ENCODE measurements around the gene TXNDC16.

Gene TXNDC16

GRCh38 chr14:52457411-52457810 is 94.9 kb downstream of the TXNDC16 start:
- Histone ChIP-seq H3K27me3 (ENCODE audit: low read depth, low read length) (no peaks in the 10 kb centered on the region), H3K79me2 (ENCODE audit: low read length) (no peaks in the 10 kb centered on the region), H2AFZ (ENCODE audit: low read depth, low read length) (no peak overlapping the region), H3K4me2 (ENCODE audit: low read length) (no peak overlapping the region), H3K4me1 (ENCODE audit: low read length) (no peaks in the 10 kb centered on the region), H3K36me3 (replicated peaks; ENCODE audit: low read depth, low read length) (peaks cover 11% of the 10 kb centered on the region), H3K4me3 (ENCODE audit: low read length) (no peak overlapping the region), H3K9me3 (ENCODE audit: insufficient read depth, low read length) (peaks cover 6% of the 10 kb centered on the region; the same call in 1 of the 2 replicates), H3K9ac (ENCODE audit: low read length) (no peak overlapping the region), H4K20me1 (ENCODE audit: insufficient read depth, low read length) (no peaks in the 10 kb centered on the region), H3K27ac (ENCODE audit: low read length) (no peak overlapping the region)
- TF ChIP-seq EZH2phosphoT487 (IDR thresholded peaks at IDR 0.05; ENCODE audit: low read depth) = no peak
- TF ChIP-seq CTCF (IDR thresholded peaks at IDR 0.05; ENCODE audit: low read depth, low read length) = no peak

GRCh38 chr14:52455291-52456088 is 96.8 kb downstream of the TXNDC16 start:
- no peak overlapping the region for H3K4me3 ChIP-seq (ENCODE audit: low read length)
- H3K4me1 ChIP-seq (ENCODE audit: low read length) = no peaks in the 10 kb centered on the region
- no peak overlapping the region for H3K9ac ChIP-seq (ENCODE audit: low read length)
- H3K36me3 ChIP-seq (replicated peaks; ENCODE audit: low read depth, low read length) = no peaks in the 10 kb centered on the region
- H4K20me1 ChIP-seq (ENCODE audit: insufficient read depth, low read length) = no peaks in the 10 kb centered on the region
- H2AFZ ChIP-seq (ENCODE audit: low read depth, low read length) = no peak overlapping the region
- TF ChIP-seq EZH2phosphoT487 (IDR thresholded peaks at IDR 0.05; ENCODE audit: low read depth) (no peak), CTCF (IDR thresholded peaks at IDR 0.05; ENCODE audit: low read depth, low read length) (no peak)
- no peak overlapping the region for H3K27ac ChIP-seq (ENCODE audit: low read length)
- no peak overlapping the region for H3K4me2 ChIP-seq (ENCODE audit: low read length)
- no peaks in the 10 kb centered on the region for H3K9me3 ChIP-seq (ENCODE audit: insufficient read depth, low read length)
- H3K79me2 ChIP-seq (ENCODE audit: low read length) = no peaks in the 10 kb centered on the region
- H3K27me3 ChIP-seq (ENCODE audit: low read depth, low read length) = no peaks in the 10 kb centered on the region

- TF ChIP-seq EZH2phosphoT487 (IDR thresholded peaks at IDR 0.05; ENCODE audit: low read depth) (no peak), CTCF (IDR thresholded peaks at IDR 0.05; ENCODE audit: low read depth, low read length) (no peak)
- Histone ChIP-seq H3K4me3 (ENCODE audit: low read length) (no peak overlapping the region), H3K9ac (ENCODE audit: low read length) (no peak overlapping the region), H2AFZ (ENCODE audit: low read depth, low read length) (no peak overlapping the region), H3K4me1 (ENCODE audit: low read length) (no peaks in the 10 kb centered on the region), H3K4me2 (ENCODE audit: low read length) (no peak overlapping the region), H3K36me3 (replicated peaks; ENCODE audit: low read depth, low read length) (peaks cover 2% of the 10 kb centered on the region), H3K9me3 (ENCODE audit: insufficient read depth, low read length) (no peaks in the 10 kb centered on the region), H3K27ac (ENCODE audit: low read length) (no peak overlapping the region), H3K27me3 (ENCODE audit: low read depth, low read length) (no peaks in the 10 kb centered on the region), H3K79me2 (ENCODE audit: low read length) (no peaks in the 10 kb centered on the region), H4K20me1 (ENCODE audit: insufficient read depth, low read length) (no peaks in the 10 kb centered on the region)
Observed at GRCh38 chr14:52447236-52447635, 105.1 kb downstream of the TXNDC16 start.

- no peak for TF ChIP-seq EZH2phosphoT487 (IDR thresholded peaks at IDR 0.05; ENCODE audit: low read depth)
- no peak for TF ChIP-seq CTCF (IDR thresholded peaks at IDR 0.05; ENCODE audit: low read depth, low read length)
- Histone ChIP-seq H3K9ac (ENCODE audit: low read length) (no peak overlapping the region), H4K20me1 (ENCODE audit: insufficient read depth, low read length) (no peaks in the 10 kb centered on the region), H3K4me3 (ENCODE audit: low read length) (no peak overlapping the region), H3K36me3 (replicated peaks; ENCODE audit: low read depth, low read length) (peaks cover 2% of the 10 kb centered on the region), H2AFZ (ENCODE audit: low read depth, low read length) (no peak overlapping the region), H3K27ac (ENCODE audit: low read length) (no peak overlapping the region), H3K27me3 (ENCODE audit: low read depth, low read length) (no peaks in the 10 kb centered on the region), H3K79me2 (ENCODE audit: low read length) (no peaks in the 10 kb centered on the region), H3K4me1 (ENCODE audit: low read length) (no peaks in the 10 kb centered on the region), H3K4me2 (ENCODE audit: low read length) (no peak overlapping the region), H3K9me3 (ENCODE audit: insufficient read depth, low read length) (no peaks in the 10 kb centered on the region)
Observed at GRCh38 chr14:52446355-52446754, 106.0 kb downstream of the TXNDC16 start.

Measured in OCI-LY3 (cell line).